Uterus (tissue), 2 donors: Measurements from ENCODE around the gene PHC3.
A peak's percentile ranks its signal among the peaks of the same experiment; 100 is the strongest.

Experiments
- POLR2A ChIP-seq, 2 donors: fragments of 450-650 bp; IDR thresholded peaks; one replicate each; pipeline ENCODE4 v1.6.1; 2016; ENCODE audit warnings: antibody characterized with exemption in 2 of 2, mild to moderate bottlenecking in 1 of 2, moderate library complexity in 1 of 2
- TF ChIP-seq, protein P1 (sequence below), 4 experiments: fragments of 200-600 bp in 2 of 4; fragments of 450-650 bp in 2 of 4; sonication (generic) in 2 of 4; IDR thresholded peaks; one replicate each; pipeline ENCODE4 v1.5.1; 2016 to 2019; ENCODE audit warnings: antibody characterized with exemption in 4 of 4, mild to moderate bottlenecking in 2 of 4, moderate library complexity in 1 of 4

DNA sequence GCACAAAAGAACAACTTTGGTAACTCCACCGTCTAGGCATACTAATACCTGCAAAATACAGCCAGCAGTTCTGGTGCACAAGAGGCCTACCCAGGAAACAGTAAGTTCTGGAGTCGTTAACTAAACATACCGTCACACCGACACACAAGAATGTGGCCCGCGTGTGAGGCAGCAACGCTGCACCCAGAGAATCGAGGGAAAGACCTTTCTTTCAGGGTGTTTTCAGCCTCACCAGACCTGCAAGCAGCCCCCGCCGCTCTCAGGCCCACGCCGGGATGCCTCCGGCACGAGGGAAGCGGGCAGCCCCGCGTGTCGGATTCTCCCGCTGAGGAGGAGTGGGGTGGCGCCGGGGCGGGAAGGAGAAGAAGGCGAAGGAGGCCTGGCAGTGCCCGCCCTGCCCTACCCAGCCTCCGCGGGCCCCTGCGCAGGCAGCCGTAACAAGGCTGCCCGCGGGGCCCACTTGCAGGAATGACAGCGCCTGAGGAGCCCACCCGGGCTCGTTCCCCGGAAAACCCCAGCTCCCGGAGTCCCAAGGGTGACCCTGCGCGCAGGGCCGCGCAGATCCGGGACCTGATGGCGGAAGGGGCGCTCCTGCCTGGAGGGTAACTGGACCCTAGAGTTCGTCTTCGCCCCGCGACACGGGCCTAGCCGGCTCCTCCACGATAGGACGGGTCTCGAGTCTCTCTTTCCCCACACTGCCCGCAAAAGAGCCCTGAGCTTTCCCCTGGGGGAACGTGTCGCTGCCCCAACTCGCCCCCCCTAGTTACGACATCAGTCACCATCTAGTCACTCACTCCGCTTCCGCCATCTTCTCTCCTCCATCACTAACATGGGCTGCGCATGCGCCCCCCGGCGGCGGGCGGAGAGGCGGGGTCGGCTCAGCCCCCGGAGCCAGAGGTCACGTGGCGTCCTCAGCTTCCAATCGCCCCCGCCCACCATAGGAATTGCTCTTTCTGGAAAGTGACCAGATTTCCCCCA is at the start of gene PHC3:
- TF ChIP-seq, protein P1, sequence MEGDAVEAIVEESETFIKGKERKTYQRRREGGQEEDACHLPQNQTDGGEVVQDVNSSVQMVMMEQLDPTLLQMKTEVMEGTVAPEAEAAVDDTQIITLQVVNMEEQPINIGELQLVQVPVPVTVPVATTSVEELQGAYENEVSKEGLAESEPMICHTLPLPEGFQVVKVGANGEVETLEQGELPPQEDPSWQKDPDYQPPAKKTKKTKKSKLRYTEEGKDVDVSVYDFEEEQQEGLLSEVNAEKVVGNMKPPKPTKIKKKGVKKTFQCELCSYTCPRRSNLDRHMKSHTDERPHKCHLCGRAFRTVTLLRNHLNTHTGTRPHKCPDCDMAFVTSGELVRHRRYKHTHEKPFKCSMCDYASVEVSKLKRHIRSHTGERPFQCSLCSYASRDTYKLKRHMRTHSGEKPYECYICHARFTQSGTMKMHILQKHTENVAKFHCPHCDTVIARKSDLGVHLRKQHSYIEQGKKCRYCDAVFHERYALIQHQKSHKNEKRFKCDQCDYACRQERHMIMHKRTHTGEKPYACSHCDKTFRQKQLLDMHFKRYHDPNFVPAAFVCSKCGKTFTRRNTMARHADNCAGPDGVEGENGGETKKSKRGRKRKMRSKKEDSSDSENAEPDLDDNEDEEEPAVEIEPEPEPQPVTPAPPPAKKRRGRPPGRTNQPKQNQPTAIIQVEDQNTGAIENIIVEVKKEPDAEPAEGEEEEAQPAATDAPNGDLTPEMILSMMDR (IDR thresholded peaks at IDR 0.05) = peak; percentile 10 to 31 (median 22)
- TF ChIP-seq POLR2A (IDR thresholded peaks at IDR 0.05) = peak; percentile 74 to 78
